Activated B cell treated with CpG ODN at 0.5 μM for 24 hours (primary cell): ENCODE measurements around the gene FSD2. TPM values are rescaled to one million over a fixed set of nuclear protein-coding genes. Genes with fewer than 3 reads are reported as not detected.
A peak's percentile ranks its signal among the peaks of the same experiment; 100 is the strongest.

Experiments
- ATAC-seq: fragments of 200-7000 bp; cut with Tn5 transposase; one replicate; pipeline ENCODE4 v1.10.0; 2021; ENCODE audit warnings: low read depth, mild to moderate bottlenecking, moderate library complexity
- CTCF ChIA-PET: fragments of 350-600 bp; sonication (Branson Sonifier 250); formaldehyde crosslinking; loops from one replicate; lab custom pipeline; 2021; ENCODE audit warnings: antibody characterized with exemption; lab: Charles Lee
- POLR2A ChIA-PET: fragments of 350-600 bp; sonication (Branson Sonifier 250); formaldehyde crosslinking; loops from one replicate; lab custom pipeline; 2021; ENCODE audit warnings: antibody characterized with exemption; lab: Charles Lee
- DNase-seq: peaks from one replicate; pipeline ENCODE4 v3.0.0; 2022
- H3K27ac Mint-ChIP-seq: one replicate; pipeline ENCODE4 v1.8.0; 2020; ENCODE audit warnings: mixed read lengths
- H3K27me3 Mint-ChIP-seq: one replicate; pipeline ENCODE4 v1.8.0; 2021; ENCODE audit warnings: mixed read lengths
- H3K36me3 Mint-ChIP-seq: one replicate; pipeline ENCODE4 v1.8.0; 2021; ENCODE audit warnings: low read depth, mixed read lengths
- H3K4me1 Mint-ChIP-seq: one replicate; pipeline ENCODE4 v1.8.0; 2021; ENCODE audit warnings: mixed read lengths
- H3K4me3 Mint-ChIP-seq: one replicate; pipeline ENCODE4 v1.8.0; 2020; ENCODE audit warnings: mild to moderate bottlenecking, mixed read lengths
- H3K9me3 Mint-ChIP-seq: one replicate; pipeline ENCODE4 v1.8.0; 2020; ENCODE audit warnings: mixed read lengths
- CTCF ChIP-seq: fragments of 200-600 bp; IDR thresholded peaks from one replicate; pipeline ENCODE4 v1.8.0; 2022; ENCODE audit warnings: antibody characterized with exemption, mild to moderate bottlenecking
- intact Hi-C: fragments of 100-400 bp; cut with micrococcal nuclease; formaldehyde crosslinking; loops from one replicate; pipeline ENCODE4 v1.15.1; 2024
- total RNA-seq: library from RNA; stranded (reverse); gene quantifications from 2 replicates; pipeline ENCODE4 v1.2.3, GENCODE V29; 2022

FSD2 gene
- total RNA-seq, 1 donor from 2014 or later, result not detected

GRCh38 chr15:82820128-82820527 is 14.3 kb upstream of the FSD2 start:
- no peak overlapping the region for H3K27ac Mint-ChIP-seq
- ATAC-seq (no peak), DNase-seq (no peak)
- no peaks in the 10 kb centered on the region for H3K27me3 Mint-ChIP-seq
- no peak overlapping the region for H3K4me3 Mint-ChIP-seq
- H3K9me3 Mint-ChIP-seq, result no peaks in the 10 kb centered on the region
- TF ChIP-seq CTCF, result no peak
- H3K36me3 Mint-ChIP-seq, result peaks cover 78% of the 10 kb centered on the region
- H3K4me1 Mint-ChIP-seq, result peaks cover 2% of the 10 kb centered on the region
- POLR2A ChIA-PET, result no interaction called here
- CTCF ChIA-PET, result no interaction called here
- intact Hi-C loops, result no loop called here

GRCh38 chr15:82812994-82813393 is 7.1 kb upstream of the FSD2 start:
- Mint-ChIP-seq H3K36me3 (peaks cover 52% of the 10 kb centered on the region), H3K4me1 (peaks cover 44% of the 10 kb centered on the region), H3K27me3 (no peaks in the 10 kb centered on the region), H3K9me3 (no peaks in the 10 kb centered on the region), H3K27ac (no peak overlapping the region), H3K4me3 (no peak overlapping the region)
- intact Hi-C loops, result no loop called here
- ChIA-PET POLR2A (interaction anchor here (1.3 kb wide), 1 partner anchor 20 kb away, joined by 5 read pairs; no protein-coding TSS in a partner anchor), CTCF (no interaction called here)
- no peak for TF ChIP-seq CTCF
- DNase-seq (no peak), ATAC-seq (no peak)

GRCh38 chr15:82810890-82811426 is 5.1 kb upstream of the FSD2 start:
- DNase-seq (no peak), ATAC-seq (no peak)
- H3K27me3 Mint-ChIP-seq, result no peaks in the 10 kb centered on the region
- no peaks in the 10 kb centered on the region for H3K9me3 Mint-ChIP-seq
- peak overlapping the region; percentile 93 for H3K27ac Mint-ChIP-seq
- POLR2A ChIA-PET, result interaction anchor here (0.8 to 4.4 kb wide), 10 partner anchors 15 to 271 kb away, joined by 3 to 36 read pairs (median 12); partner anchors contain the start of genes BTBD1, C15orf40, RAMAC and RPS17
- intact Hi-C loops, result loop anchor here (1.0 kb wide), 1 partner anchor 102 kb away; the partner anchor contains the start of gene AP3B2
- H3K36me3 Mint-ChIP-seq, result peaks cover 35% of the 10 kb centered on the region
- H3K4me1 Mint-ChIP-seq, result peaks cover 57% of the 10 kb centered on the region
- TF ChIP-seq CTCF, result no peak
- H3K4me3 Mint-ChIP-seq, result peak overlapping the region; percentile 91
- CTCF ChIA-PET, result interaction anchor here (1.1 to 2.8 kb wide), 4 partner anchors 22 to 189 kb away, joined by 3 to 7 read pairs (median 5); no protein-coding TSS in a partner anchor

- intact Hi-C loops, result loop anchor here (1.0 kb wide), 1 partner anchor 101 kb away; the partner anchor contains the start of gene AP3B2
- ATAC-seq, result peak; percentile 18
- POLR2A ChIA-PET, result interaction anchor here (0.8 to 4.4 kb wide), 12 partner anchors 15 to 270 kb away, joined by 3 to 36 read pairs (median 12); partner anchors contain the start of genes BTBD1, C15orf40, RAMAC and RPS17
- peak overlapping the region; percentile 91 for H3K4me3 Mint-ChIP-seq
- H3K27ac Mint-ChIP-seq, result peak overlapping the region; percentile 93
- no peaks in the 10 kb centered on the region for H3K9me3 Mint-ChIP-seq
- H3K36me3 Mint-ChIP-seq, result peaks cover 28% of the 10 kb centered on the region
- H3K4me1 Mint-ChIP-seq, result peaks cover 64% of the 10 kb centered on the region
- TF ChIP-seq CTCF, result no peak
- DNase-seq, result no peak
- CTCF ChIA-PET, result interaction anchor here (1.3 to 2.8 kb wide), 3 partner anchors 39 to 190 kb away, joined by 4 to 7 read pairs (median 6); no protein-coding TSS in a partner anchor
- H3K27me3 Mint-ChIP-seq, result no peaks in the 10 kb centered on the region
Measured at GRCh38 chr15:82810061-82810889, 4.4 kb upstream of the FSD2 start.
